Adrenal gland (tissue), 5 donors: ENCODE measurements around the gene RANGAP1.
A peak's percentile ranks its signal among the peaks of the same experiment; 100 is the strongest.

ENCODE experiments used
- CTCF ChIP-seq, 6 experiments: fragments of 450-650 bp in 4 of 6; fragments of 200-600 bp in 2 of 6; sonication (generic) in 1 of 6; IDR thresholded peaks; 1 replicate in 5 of 6; 2 replicates in 1 of 6; pipeline versions ENCODE4 v1.5.1 to v1.8.0; 2016 to 2021; ENCODE audit warnings: antibody characterized with exemption in 6 of 6, mild to moderate bottlenecking in 2 of 6, moderate library complexity in 1 of 6
- POLR2A ChIP-seq, 2 donors: fragments of 450-650 bp; IDR thresholded peaks; one replicate each; pipeline ENCODE4 v1.6.1; 2017; ENCODE audit warnings: antibody characterized with exemption in 2 of 2, mild to moderate bottlenecking in 2 of 2, moderate library complexity in 1 of 2
- donor health status: DM: no; HTN: no; CAD: no.

GRCh38 chr22:41237707-41238569 is 48.0 kb downstream of the RANGAP1 start:
- TF ChIP-seq CTCF (IDR thresholded peaks at IDR 0.05) (peak in 4 of 6 experiments; percentile 3 to 52 (median 29)), POLR2A (IDR thresholded peaks at IDR 0.05) (no peak)
